Right lobe of liver (tissue), 6 donors: ENCODE measurements around the gene CD164. TPM values are rescaled to one million over a fixed set of nuclear protein-coding genes. Genes with fewer than 3 reads are reported as not detected.

Experiments used
- ATAC-seq, 4 donors: fragments of 200-7000 bp; cut with Tn5 transposase; one replicate each; pipeline ENCODE4 v1.9.1; 2020; ENCODE audit warnings: mild to moderate bottlenecking in 4 of 4, moderate library complexity in 4 of 4
- DNase-seq, 3 donors: peaks; one replicate each; pipeline ENCODE4 v3.0.0-alpha.2; 2020
- H3K27ac ChIP-seq, 3 donors: fragments of 200-600 bp; one replicate each; pipeline ENCODE4 v1.8.0; 2022
- H3K27me3 ChIP-seq, 2 donors: fragments of 200-600 bp; one replicate each; pipeline ENCODE4 v1.8.0; 2022
- H3K36me3 ChIP-seq, 4 donors: fragments of 200-600 bp; sonication (generic) in 1 of 4; one replicate each; pipeline versions ENCODE4 v1.5.1 to v1.8.0; 2017 to 2022; ENCODE audit warnings: control low read depth in 1 of 4
- H3K4me1 ChIP-seq, 4 donors: fragments of 200-600 bp; sonication (generic) in 1 of 4; one replicate each; pipeline versions ENCODE4 v1.5.1 to v1.8.0; 2017 to 2022; ENCODE audit warnings: control low read depth in 1 of 4
- H3K4me3 ChIP-seq, 3 donors: fragments of 200-600 bp; one replicate each; pipeline ENCODE4 v1.8.0; 2022
- H3K9me3 ChIP-seq, 4 donors: fragments of 200-600 bp; sonication (generic) in 1 of 4; one replicate each; pipeline versions ENCODE4 v1.5.1 to v1.8.0; 2017 to 2022; ENCODE audit warnings: control low read depth in 1 of 4
- CTCF ChIP-seq, 4 donors: fragments of 200-600 bp in 3 of 4; fragments of 450-650 bp in 1 of 4; IDR thresholded peaks; one replicate each; pipeline versions ENCODE4 v1.5.1 to v1.8.0; 2016 to 2022; ENCODE audit warnings: antibody characterized with exemption in 4 of 4, mild to moderate bottlenecking in 2 of 4
- POLR2A ChIP-seq: fragments of 450-650 bp; IDR thresholded peaks from one replicate; pipeline ENCODE4 v1.6.1; 2017; ENCODE audit warnings: antibody characterized with exemption, mild to moderate bottlenecking
- WGBS: methylation state at CpG from one replicate; pipeline ENCODE4 v1.1.6; 2018; ENCODE audit warnings: low coverage, low lambda C conversion rate; ENCODE audit not compliant: insufficient coverage; ENCODE audit errors: missing lambda C conversion rate; 5-methylcytosine and 5-hydroxymethylcytosine counted together
- intact Hi-C, 2 donors: fragments of 100-400 bp; cut with DNase I; formaldehyde crosslinking; loops; one replicate each; pipeline versions ENCODE4 v1.11.2 to v1.14.1; 2022
- total RNA-seq, 6 experiments: library from RNA; depleted of rRNA in 2 of 6; stranded (reverse); fragments of >200 nt in 2 of 6; fragmentation: NEBNext Ultra II Directional in 3 of 6; extraction: Animal tissue kit (Norgen Biotek cat#: 25700) in 3 of 6; gene quantifications; one replicate each; pipeline versions ENCODE4 v1.1.0 to v1.2.4, GENCODE V29; 2016 to 2023
- donor health status: DM: no; HTN: yes; CAD: no.
- donor health status: DM: no; HTN: no; CAD: no.
- donor health status: DM: no; HTN: no; CAD: no.
- donor health status: DM: no; HTN: yes; CAD: no.
- donor health status: DM: no; HTN: yes; CAD: no.

Gene CD164
- total RNA-seq, 6 experiments from 2014 or later, result 113 to 173 (median 150) TPM

GRCh38 chr6:109331081-109331480, 51.2 kb downstream of the CD164 start:
- no peaks in the 10 kb centered on the region for H3K9me3 ChIP-seq
- H3K4me1 ChIP-seq, result peaks cover 0 to 1% (median 0%) of the 10 kb centered on the region in 4 donors
- no peak for ATAC-seq
- TF ChIP-seq POLR2A (no peak), CTCF (IDR thresholded peaks at IDR 0.05) (no peak)
- no peak overlapping the region for H3K4me3 ChIP-seq
- H3K36me3 ChIP-seq, result no peaks in the 10 kb centered on the region
- intact Hi-C loops, result no loop called here
- H3K27ac ChIP-seq, result no peak overlapping the region
- no peak for DNase-seq
- H3K27me3 ChIP-seq, result no peaks in the 10 kb centered on the region

DNA sequence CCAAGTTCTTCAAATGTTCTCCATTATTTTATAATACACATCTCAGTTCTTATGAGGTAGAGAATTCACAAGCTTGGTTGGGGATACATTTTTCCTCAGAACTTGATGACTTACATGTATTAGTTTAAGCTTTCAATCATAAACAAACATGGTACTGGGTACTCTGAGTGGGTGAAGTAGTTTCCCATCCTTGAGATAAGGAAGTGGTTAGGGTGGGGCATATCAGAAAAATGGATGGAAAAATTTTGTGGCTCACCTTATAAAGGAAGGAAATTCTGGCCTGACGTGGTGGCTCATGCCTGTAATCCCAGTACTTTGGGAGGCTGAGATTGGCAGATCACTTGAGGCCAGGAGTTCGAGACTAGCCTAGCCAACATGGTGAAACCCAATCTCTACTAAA, 52.0 kb downstream of the CD164 start:
- intact Hi-C loops, result no loop called here
- Histone ChIP-seq H3K27me3 (no peaks in the 10 kb centered on the region), H3K27ac (no peak overlapping the region), H3K36me3 (no peaks in the 10 kb centered on the region), H3K4me3 (no peak overlapping the region), H3K4me1 (no peaks in the 10 kb centered on the region), H3K9me3 (no peaks in the 10 kb centered on the region)
- no peak for DNase-seq
- WGBS, result 78% methylated on average over 2 of the region's 2 CpGs
- no peak for ATAC-seq
- TF ChIP-seq POLR2A (no peak), CTCF (IDR thresholded peaks at IDR 0.05) (no peak)

DNA sequence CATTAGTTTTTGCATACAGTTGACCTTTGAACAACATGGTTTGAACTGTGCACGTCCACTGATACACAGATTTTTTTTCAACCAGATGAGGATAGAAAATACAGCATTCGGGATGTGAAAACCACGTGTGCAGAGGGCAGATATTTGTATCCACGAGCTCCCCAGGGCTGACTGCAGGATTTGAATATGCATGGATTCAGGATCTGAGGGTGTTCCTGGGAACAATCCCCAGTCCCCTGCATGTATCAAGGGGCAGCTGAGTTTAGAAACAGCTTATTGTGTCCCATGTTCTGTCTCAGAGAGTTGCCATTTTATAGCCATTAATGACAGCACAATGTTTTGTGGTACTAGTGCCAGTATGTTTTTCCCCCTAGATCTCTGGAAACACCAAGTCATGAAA, 53.6 kb downstream of the CD164 start:
- no peaks in the 10 kb centered on the region for H3K4me1 ChIP-seq
- TF ChIP-seq CTCF (IDR thresholded peaks at IDR 0.05), result no peak
- DNase-seq (no peak), ATAC-seq (no peak)
- H3K4me3 ChIP-seq, result no peak overlapping the region
- 46% methylated on average over 4 of the region's 4 CpGs for WGBS
- no peaks in the 10 kb centered on the region for H3K27me3 ChIP-seq
- no peaks in the 10 kb centered on the region for H3K36me3 ChIP-seq
- H3K27ac ChIP-seq, result no peak overlapping the region
- H3K9me3 ChIP-seq, result no peaks in the 10 kb centered on the region
- intact Hi-C loops, result no loop called here

DNA sequence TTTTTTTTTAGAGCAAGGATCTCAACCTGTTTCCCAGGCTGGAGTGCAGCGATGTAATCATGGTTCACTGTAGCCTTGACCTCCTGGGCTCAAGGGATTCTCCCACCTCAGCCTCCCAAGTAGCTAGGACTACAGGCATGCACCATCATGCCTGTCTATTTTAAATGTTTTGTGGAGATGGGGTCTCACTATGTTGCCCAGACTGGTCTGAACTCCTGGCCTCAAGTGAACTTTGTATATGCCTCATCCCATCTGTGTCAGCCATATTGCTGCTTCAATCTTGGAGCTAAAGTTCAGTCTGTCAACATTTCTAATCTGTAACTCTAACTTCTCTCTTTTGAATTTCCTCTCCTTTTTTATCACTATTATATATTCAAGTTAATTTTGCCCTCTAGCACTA, 54.3 kb downstream of the CD164 start:
- DNase-seq (no peak), ATAC-seq (no peak)
- intact Hi-C loops, result no loop called here
- Histone ChIP-seq H3K27me3 (no peaks in the 10 kb centered on the region), H3K4me3 (no peak overlapping the region), H3K4me1 (no peaks in the 10 kb centered on the region), H3K36me3 (no peaks in the 10 kb centered on the region), H3K9me3 (no peaks in the 10 kb centered on the region), H3K27ac (no peak overlapping the region)
- no peak for TF ChIP-seq POLR2A
- TF ChIP-seq CTCF (IDR thresholded peaks at IDR 0.05), result no peak
- no CpG with 5 or more reads among the region's 1 CpG for WGBS

DNA sequence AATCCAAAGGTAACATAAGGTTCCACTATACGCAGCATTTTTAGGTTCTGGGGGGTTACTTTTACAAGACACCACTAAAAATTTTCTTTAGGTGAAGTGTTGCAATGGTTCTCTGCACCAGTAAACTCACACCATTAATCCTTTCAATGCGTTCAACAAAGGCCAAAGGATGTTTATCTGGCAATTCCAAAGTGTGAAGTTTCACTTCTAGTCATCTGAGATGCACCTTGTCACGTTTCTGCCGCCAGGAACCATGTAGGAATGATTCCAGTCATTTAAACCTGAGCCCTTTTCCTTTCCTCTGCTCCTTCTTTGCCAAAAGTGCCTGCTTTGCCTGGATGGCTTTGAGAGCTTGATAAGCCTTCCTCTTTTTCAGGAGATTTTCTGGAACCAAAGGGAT, 54.8 kb downstream of the CD164 start:
- H3K27ac ChIP-seq, result no peak overlapping the region
- no peaks in the 10 kb centered on the region for H3K9me3 ChIP-seq
- no peak overlapping the region for H3K4me3 ChIP-seq
- H3K4me1 ChIP-seq, result no peaks in the 10 kb centered on the region
- no peaks in the 10 kb centered on the region for H3K36me3 ChIP-seq
- no peak for DNase-seq
- TF ChIP-seq CTCF (IDR thresholded peaks at IDR 0.05) (no peak), POLR2A (no peak)
- 86% methylated on average over 3 of the region's 4 CpGs for WGBS
- intact Hi-C loops, result no loop called here
- no peaks in the 10 kb centered on the region for H3K27me3 ChIP-seq
- ATAC-seq, result no peak
